K562 treated with DMSO at 1 percent for 4 hours (cell line): Measurements from ENCODE around the gene ERG28. TPM values are rescaled to one million over a fixed set of nuclear protein-coding genes. Genes with fewer than 3 reads are reported as not detected.

Source experiments
- total RNA-seq: library from RNA; unstranded; fragments of 300-600 nt; gene quantifications from 2 replicates; pipeline ENCODE4 v1.2.3, GENCODE V29; 2022; ENCODE audit not compliant: insufficient read depth

The ERG28 gene
- 8.6 and 10.6 TPM in 2 replicates for total RNA-seq

GRCh38 chr14:75660630-75661498, at the start of gene ERG28, which contains the start of gene TTLL5:
Gene ERG28 (minus strand): TSS chr14:75660876. CDS start chr14:75657502, 3,374 bp downstream.
Gene TTLL5 (plus strand): TSS chr14:75661246. CDS start chr14:75663150, 1,904 bp downstream.

Other genes with a start within 250 kb of the ERG28 start
- 36.5 and 44.3 TPM in 2 replicates for gene JDP2, start 232.9 kb downstream of the ERG28 start, total RNA-seq
- gene BATF, start 138.4 kb downstream of the ERG28 start, total RNA-seq = 3.0 and 11.8 TPM in 2 replicates
- gene FLVCR2, start 82.3 kb downstream of the ERG28 start, total RNA-seq = not detected in 2 replicates
- gene TTLL5, start 370 bp upstream of the ERG28 start, total RNA-seq = 6.5 and 8.9 TPM in 2 replicates